GM12874 (cell line): ENCODE measurements around the gene ZACN.

Source experiments
- TF ChIP-seq, protein P1 (sequence below): IDR thresholded peaks from 2 replicates; pipeline ENCODE4 v1.5.1; 2011; ENCODE audit warnings: low read depth, mild to moderate bottlenecking, control low read depth, low read length, moderate library complexity; ENCODE audit not compliant: insufficient read depth

The ZACN gene

DNA sequence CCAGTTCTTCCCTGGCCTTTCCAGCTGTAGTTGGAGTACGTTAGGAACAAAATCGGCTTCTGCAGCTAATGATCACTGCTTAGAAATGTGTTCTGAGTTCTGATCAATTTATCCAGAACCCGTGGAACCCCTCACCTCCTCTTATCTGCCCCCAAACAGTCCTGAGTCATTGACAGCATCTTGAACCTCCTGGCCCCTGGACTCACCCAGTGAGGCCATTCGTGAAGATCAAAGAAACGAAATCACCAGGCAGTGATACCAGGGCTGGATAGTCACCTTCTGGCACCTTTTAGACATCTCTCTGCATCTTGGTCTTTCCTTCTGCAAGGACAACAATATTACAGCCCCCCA is 41.7 kb downstream of the ZACN start:
- TF ChIP-seq, protein P1, sequence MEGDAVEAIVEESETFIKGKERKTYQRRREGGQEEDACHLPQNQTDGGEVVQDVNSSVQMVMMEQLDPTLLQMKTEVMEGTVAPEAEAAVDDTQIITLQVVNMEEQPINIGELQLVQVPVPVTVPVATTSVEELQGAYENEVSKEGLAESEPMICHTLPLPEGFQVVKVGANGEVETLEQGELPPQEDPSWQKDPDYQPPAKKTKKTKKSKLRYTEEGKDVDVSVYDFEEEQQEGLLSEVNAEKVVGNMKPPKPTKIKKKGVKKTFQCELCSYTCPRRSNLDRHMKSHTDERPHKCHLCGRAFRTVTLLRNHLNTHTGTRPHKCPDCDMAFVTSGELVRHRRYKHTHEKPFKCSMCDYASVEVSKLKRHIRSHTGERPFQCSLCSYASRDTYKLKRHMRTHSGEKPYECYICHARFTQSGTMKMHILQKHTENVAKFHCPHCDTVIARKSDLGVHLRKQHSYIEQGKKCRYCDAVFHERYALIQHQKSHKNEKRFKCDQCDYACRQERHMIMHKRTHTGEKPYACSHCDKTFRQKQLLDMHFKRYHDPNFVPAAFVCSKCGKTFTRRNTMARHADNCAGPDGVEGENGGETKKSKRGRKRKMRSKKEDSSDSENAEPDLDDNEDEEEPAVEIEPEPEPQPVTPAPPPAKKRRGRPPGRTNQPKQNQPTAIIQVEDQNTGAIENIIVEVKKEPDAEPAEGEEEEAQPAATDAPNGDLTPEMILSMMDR: no peak

DNA sequence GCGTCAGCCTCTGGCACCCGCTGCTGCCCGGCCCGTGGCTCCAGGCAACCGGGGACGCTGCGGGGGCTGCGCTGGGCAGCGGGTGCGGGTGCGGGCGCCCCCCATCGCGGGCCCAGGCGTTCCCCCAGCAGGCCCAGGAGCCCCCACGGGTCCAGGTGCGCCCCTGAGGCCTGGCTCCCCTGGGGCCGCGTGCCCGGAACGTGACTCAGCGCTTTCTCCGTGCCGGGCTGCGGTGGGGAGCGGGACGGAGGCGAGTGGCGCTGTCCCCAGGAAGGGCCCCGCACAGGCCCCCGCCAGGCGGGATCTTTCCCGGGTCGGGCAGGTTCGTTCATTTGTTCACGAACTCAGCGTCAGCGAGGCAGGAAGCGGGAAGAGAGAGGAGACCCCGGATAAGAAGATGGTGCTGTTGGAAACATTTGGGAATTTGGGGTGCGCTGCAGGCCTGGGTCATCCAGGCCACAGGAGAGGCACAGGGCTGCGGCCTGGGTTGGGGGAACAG is 43.0 kb downstream of the ZACN start:
- TF ChIP-seq, protein P1: no peak

DNA sequence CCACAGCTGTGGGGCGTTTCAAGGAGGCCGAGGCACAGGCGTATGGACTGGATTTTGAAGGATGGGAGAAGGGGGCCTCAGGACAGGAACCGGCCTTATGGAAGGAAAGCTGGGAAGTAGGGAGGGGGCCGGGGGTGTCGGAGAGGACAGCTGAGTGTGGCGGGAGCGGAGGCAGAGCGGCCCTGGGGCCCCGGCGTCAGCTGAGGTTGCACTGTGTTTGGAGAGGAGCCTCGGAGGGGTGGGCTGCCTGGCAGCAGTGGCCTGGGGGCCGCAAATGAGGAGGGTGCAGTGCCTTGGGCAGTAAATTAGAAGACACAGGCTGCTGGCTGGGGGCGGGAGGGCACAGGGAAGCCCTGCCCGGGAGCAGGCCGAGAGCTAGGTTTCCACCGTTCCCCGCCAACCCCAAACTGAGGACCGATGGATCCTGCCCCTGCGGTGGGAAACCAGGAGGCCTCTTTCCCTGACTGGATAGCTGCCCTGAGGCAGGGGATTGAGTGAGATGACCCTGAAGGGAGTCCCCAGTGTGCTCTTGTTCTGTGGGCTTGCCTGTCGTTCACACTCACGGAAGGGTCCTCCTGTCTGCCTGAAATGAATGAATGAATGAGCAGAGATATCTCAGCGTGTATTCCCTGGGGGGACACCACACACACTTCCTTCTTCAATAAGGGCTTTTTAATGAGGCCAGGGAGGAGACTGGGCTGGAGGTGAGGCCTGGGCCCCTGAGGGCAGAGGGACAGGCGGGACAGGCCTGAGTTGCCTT is 43.6 kb downstream of the ZACN start:
- TF ChIP-seq, protein P1: no peak

DNA sequence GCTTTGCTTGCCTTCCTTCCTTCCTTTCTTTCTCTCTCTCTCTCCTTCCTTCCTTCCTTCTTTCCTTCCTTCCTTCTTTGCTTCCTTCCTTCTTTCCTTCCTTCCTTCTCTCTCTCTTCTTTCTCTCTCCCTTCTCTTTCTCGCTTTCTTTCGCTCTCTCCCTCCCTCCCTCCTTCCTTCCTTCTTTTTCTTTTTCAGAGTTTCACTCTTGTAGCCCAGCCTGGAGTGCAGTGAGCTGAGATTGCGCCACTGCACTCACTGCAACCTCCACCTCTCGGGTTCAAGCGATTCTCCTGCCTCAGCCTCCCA is 44.2 kb downstream of the ZACN start:
- TF ChIP-seq, protein P1: no peak

DNA sequence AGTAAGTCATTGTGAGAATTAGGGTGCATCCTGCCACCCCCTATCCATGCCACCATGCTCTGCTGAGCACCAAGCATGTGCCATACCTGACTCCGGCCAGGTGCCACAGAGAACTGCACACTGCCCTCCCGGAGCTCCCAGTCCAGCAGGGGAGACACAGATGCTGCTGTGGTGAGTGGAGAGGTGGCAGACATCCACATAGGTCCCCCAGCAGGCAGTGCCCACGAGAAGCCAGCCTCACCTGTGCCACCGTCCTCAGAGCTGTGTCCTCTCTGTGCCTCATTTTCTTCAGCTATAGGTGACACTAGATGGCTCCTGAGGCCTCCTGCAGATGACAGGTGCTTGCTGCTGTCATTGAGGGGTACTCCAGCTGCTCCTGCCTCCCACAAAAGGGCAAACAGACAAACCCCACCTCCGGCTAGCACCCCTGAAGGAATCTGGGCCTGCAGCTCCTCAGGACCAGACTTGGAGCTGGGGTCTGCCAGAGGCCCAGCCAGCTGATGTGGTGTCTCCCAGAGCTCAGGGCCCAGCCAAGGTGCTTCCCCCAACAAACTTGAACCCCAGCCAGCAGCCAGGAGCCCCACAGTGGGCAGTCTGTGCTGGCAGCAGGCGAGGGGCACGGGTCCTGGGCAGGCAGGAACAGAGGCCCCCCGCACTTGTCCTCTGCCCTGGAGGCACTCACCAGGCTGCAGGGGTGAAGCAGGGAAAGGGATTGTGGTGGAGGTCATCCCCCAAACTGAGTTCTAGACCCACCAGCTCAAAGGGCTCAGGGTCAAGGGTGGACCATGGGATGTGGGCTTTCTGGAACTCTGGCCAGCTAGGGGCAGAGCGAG is 45.0 kb downstream of the ZACN start:
- TF ChIP-seq, protein P1: no peak

DNA sequence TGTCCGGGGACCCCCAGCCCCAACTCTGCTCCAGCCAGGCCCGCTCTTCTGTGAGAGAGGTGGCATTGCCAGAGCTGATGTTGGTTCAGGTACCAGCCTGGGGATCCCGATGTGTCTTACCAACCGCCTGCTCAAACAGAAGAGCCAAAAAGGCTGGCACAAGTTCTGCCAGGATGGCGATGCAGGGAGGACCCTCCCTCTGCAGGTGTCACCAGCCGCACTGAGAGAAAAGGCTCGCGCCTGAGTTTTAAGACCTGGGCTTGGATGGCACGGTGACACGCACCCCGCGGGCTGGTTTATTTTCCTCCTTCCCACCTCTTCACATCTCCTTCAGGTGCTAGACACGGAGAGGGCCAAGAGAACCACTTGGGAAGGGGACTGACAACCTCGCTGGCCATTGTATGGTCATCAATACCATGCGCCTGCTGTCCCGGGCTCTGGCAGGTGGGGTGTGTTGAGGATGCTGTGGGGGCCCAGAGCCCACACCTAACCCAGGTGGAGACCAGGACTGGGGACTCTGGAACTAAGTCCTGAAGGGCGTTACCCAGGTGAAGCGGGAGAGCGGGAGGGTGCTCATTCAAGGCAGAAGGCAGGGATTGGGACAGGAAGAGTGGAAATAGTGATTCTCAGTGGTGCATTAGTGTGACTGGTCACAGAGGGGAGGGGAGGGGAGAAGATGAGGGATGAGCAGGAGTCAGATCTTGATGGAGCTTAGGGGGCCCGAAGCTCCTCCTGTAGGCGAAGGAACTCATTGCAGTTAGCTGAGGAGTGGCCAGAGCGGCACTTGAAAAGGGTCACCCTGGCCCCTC is 45.8 kb downstream of the ZACN start:
- TF ChIP-seq, protein P1: peak; percentile 50

DNA sequence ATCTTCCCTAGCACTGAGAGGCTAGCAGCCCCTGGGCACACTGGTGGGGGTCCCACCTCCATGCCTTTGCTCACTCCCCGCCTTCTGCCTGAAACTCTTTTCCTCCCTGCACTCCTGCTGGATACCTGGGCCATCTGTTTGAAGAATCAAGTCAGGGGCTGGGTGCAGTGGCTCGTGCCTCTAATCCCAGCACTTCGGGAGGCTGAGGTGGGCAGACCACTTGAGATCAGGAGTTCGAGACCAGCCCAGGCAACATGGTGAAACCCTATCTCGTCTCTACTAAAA is 46.4 kb downstream of the ZACN start:
- TF ChIP-seq, protein P1: no peak
